SH-SY5Y (cell line): Measurements from ENCODE around the gene OLFM4.

Source experiments
- GATA2 ChIP-seq: IDR thresholded peaks from 2 replicates; pipeline ENCODE4 v1.6.1; 2011; ENCODE audit warnings: mild to moderate bottlenecking, low read depth, low read length
- GATA3 ChIP-seq: IDR thresholded peaks from 2 replicates; pipeline ENCODE4 v1.6.1; 2011; ENCODE audit warnings: low read depth, mild to moderate bottlenecking, low read length, moderate library complexity

DNA sequence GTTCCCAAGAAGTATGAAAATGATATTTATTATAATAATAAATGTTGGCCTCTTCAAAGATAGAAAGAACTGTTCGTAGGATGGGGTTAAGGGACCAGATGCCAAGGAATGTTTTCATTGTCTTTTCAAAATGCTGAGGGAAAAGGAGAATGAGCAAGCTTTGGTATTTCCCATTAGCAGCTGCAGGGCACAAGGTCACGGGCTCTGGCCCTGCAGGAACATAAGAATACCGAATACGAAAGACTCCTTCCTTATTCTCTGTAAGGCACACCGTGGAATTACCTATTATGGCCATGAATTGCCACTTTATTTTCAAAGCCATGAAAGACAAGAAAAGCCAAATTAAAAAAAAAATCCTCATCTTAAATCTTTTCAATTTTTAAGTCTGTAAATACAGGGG, 49.6 kb upstream of the OLFM4 start:
- TF ChIP-seq GATA2: no peak
- TF ChIP-seq GATA3: no peak
